K562 (cell line): Measurements from ENCODE around the gene CACNA1S. TPM values are rescaled to one million over a fixed set of nuclear protein-coding genes. Genes with fewer than 3 reads are reported as not detected.

Experiments
- BRD9 ChIP-seq: fragments of 450-650 bp; IDR thresholded peaks from 2 replicates; pipeline ENCODE4 v1.6.1; 2018; ENCODE audit warnings: low read depth; ENCODE audit not compliant: partially characterized antibody
- KDM4B ChIP-seq, 2 experiments: fragments of 450-650 bp in 1 of 2; sonication (generic) in 1 of 2; IDR thresholded peaks; 2 replicates each; pipeline ENCODE4 v1.6.1; 2016 to 2017; ENCODE audit warnings: borderline replicate concordance in 2 of 2, antibody characterized with exemption in 1 of 2, low read depth in 1 of 2, mild to moderate bottlenecking in 1 of 2
- ZNF134 ChIP-seq: fragments of 250-450 bp; sonication (Bioruptor Pico); conservative IDR thresholded peaks from 2 replicates; pipeline ENCODE4 v1.4.0; 2020
- polyA plus RNA-seq, 8 experiments: library from polyadenylated mRNA; depleted of rRNA in 4 of 8; stranded (reverse) in 5 of 8; unstranded in 3 of 8; fragments of >200 nt; fragmentation: Nextera tagmentation in 2 of 8; fragmentation: Illumina TruSeq in 1 of 8; extraction: Ambion mirVana in 2 of 8; extraction: Trizol in 1 of 8; gene quantifications; 2 replicates each; pipeline versions ENCODE4 v1.2.1 to v1.2.3, GENCODE V29; 2011 to 2014; ENCODE audit warnings: inconsistent platforms in 1 of 8, missing spikeins in 1 of 8
- total RNA-seq, 7 experiments: library from RNA; depleted of rRNA in 6 of 7; stranded (reverse); fragments of >200 nt in 6 of 7; fragmentation: Illumina TruSeq in 2 of 7; extraction: Trizol in 2 of 7; gene quantifications; 2 replicates each; pipeline versions ENCODE4 v1.2.1 to v1.2.3, GENCODE V29; 2011 to 2021; ENCODE audit warnings: low replicate concordance in 1 of 7
- TF ChIP-seq, protein P1 (sequence below), 2 experiments: fragments of 450-650 bp in 1 of 2; sonication (generic) in 1 of 2; formaldehyde crosslinking in 1 of 2; IDR thresholded peaks; 2 replicates each; pipeline versions ENCODE4 v1.7.1 to v1.9.0; 2016 to 2022; ENCODE audit warnings: inconsistent platforms in 1 of 2, mild to moderate bottlenecking in 1 of 2, missing genetic modification reagents in 1 of 2
- TF ChIP-seq, protein P2 (sequence below), 2 experiments: fragments of 450-650 bp in 1 of 2; sonication (generic) in 1 of 2; formaldehyde crosslinking in 1 of 2; IDR thresholded peaks in 1 of 2; conservative IDR thresholded peaks in 1 of 2; 2 replicates each; pipeline versions ENCODE4 v1.6.1 to v1.8.1; 2016 to 2023; ENCODE audit warnings: mild to moderate bottlenecking in 2 of 2, moderate library complexity in 2 of 2, inconsistent platforms in 1 of 2, missing genetic modification reagents in 1 of 2

Gene CACNA1S
- total and polyA plus RNA-seq, 9 of the 15 experiments (the other 6 are each of a cell fraction or from before 2014, with no cell fraction given) = not detected

DNA sequence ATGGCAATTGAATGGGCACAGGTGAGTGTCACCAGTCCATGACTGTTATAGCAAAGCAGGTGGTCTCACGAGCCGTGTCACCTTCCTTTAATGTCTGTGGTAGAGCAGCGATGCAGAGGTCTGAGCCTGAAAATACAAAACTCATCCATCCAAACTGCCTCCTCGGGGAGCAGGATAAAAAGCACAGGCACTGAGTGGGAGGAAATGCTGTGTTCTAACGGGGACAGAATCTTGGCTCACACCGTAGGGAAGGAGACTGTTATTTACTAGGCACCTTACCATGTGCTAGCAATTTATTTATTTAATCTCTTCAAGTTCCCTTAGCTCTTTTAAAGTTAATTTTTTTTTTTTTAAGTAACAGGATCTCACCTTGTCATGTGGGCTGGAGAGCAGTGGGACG lies 13.6 kb upstream of the CACNA1S start (continued):
- TF ChIP-seq, protein P1, sequence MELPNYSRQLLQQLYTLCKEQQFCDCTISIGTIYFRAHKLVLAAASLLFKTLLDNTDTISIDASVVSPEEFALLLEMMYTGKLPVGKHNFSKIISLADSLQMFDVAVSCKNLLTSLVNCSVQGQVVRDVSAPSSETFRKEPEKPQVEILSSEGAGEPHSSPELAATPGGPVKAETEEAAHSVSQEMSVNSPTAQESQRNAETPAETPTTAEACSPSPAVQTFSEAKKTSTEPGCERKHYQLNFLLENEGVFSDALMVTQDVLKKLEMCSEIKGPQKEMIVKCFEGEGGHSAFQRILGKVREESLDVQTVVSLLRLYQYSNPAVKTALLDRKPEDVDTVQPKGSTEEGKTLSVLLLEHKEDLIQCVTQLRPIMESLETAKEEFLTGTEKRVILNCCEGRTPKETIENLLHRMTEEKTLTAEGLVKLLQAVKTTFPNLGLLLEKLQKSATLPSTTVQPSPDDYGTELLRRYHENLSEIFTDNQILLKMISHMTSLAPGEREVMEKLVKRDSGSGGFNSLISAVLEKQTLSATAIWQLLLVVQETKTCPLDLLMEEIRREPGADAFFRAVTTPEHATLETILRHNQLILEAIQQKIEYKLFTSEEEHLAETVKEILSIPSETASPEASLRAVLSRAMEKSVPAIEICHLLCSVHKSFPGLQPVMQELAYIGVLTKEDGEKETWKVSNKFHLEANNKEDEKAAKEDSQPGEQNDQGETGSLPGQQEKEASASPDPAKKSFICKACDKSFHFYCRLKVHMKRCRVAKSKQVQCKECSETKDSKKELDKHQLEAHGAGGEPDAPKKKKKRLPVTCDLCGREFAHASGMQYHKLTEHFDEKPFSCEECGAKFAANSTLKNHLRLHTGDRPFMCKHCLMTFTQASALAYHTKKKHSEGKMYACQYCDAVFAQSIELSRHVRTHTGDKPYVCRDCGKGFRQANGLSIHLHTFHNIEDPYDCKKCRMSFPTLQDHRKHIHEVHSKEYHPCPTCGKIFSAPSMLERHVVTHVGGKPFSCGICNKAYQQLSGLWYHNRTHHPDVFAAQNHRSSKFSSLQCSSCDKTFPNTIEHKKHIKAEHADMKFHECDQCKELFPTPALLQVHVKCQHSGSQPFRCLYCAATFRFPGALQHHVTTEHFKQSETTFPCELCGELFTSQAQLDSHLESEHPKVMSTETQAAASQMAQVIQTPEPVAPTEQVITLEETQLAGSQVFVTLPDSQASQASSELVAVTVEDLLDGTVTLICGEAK (IDR thresholded peaks at IDR 0.05) = no peak
- TF ChIP-seq, protein P1 (CRISPR knock-in tag; IDR thresholded peaks at IDR 0.05) = no peak
- TF ChIP-seq, protein P2, sequence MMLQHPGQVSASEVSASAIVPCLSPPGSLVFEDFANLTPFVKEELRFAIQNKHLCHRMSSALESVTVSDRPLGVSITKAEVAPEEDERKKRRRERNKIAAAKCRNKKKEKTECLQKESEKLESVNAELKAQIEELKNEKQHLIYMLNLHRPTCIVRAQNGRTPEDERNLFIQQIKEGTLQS (IDR thresholded peaks at IDR 0.05) = no peak
- TF ChIP-seq, protein P2 (CRISPR knock-in tag; conservative IDR thresholded peaks at IDR 0.05) = no peak
- TF ChIP-seq KDM4B (IDR thresholded peaks at IDR 0.05; ENCODE audit: borderline replicate concordance in 2 of 2, low read depth in 1 of 2) = no peak
- no peak for TF ChIP-seq ZNF134 (CRISPR knock-in tag)
- TF ChIP-seq BRD9 = no peak
